Activated gamma-delta T cell treated with anti-CD3 and anti-CD28 coated beads, Interleukin-2, amount 50 U/mL, for 16 hours (primary cell): Measurements from ENCODE around the gene BAIAP2L2.

Experiments
- DNase-seq: peaks from one replicate; pipeline ENCODE4 v3.0.0-alpha.2; 2020; ENCODE audit warnings: low read depth

The BAIAP2L2 gene

GRCh38 chr22:38068641-38069371 lies 41.7 kb downstream of the BAIAP2L2 start:
- no peak for DNase-seq

GRCh38 chr22:38067761-38068360 lies 42.6 kb downstream of the BAIAP2L2 start:
- DNase-seq: no peak

GRCh38 chr22:38067028-38067415 lies 43.5 kb downstream of the BAIAP2L2 start:
- DNase-seq: no peak

- DNase-seq: no peak
Measured at GRCh38 chr22:38066381-38067027, 44.0 kb downstream of the BAIAP2L2 start.

- no peak for DNase-seq
Measured at GRCh38 chr22:38065539-38065938, 44.9 kb downstream of the BAIAP2L2 start.

GRCh38 chr22:38062791-38063190 lies 47.7 kb downstream of the BAIAP2L2 start:
- DNase-seq: no peak

- peak; percentile 59 for DNase-seq
Measured at GRCh38 chr22:38056969-38057891, 53.3 kb downstream of the BAIAP2L2 start, which contains the start of gene PICK1. Gene PICK1, plus strand, starts transcription at chr22:38057404. Its CDS starts 406 bp downstream, at chr22:38057810.

GRCh38 chr22:38051900-38052862 lies 58.3 kb downstream of the BAIAP2L2 start:
- DNase-seq: peak; percentile 73

- no peak for DNase-seq
Measured at GRCh38 chr22:38051261-38051660, 59.2 kb downstream of the BAIAP2L2 start.

GRCh38 chr22:38050720-38051119 lies 59.8 kb downstream of the BAIAP2L2 start:
- no peak for DNase-seq

- no peak for DNase-seq
Measured at GRCh38 chr22:38049812-38050619, 60.5 kb downstream of the BAIAP2L2 start.

- DNase-seq: no peak
Measured at GRCh38 chr22:38046070-38046748, 64.3 kb downstream of the BAIAP2L2 start.

GRCh38 chr22:38043151-38044039 lies 67.1 kb downstream of the BAIAP2L2 start:
- DNase-seq: no peak

- no peak for DNase-seq
Measured at GRCh38 chr22:38042488-38042790, 68.0 kb downstream of the BAIAP2L2 start.

GRCh38 chr22:38041760-38042487 lies 68.6 kb downstream of the BAIAP2L2 start:
- no peak for DNase-seq

- DNase-seq: no peak
Measured at GRCh38 chr22:38040953-38041759, 69.3 kb downstream of the BAIAP2L2 start.
